Measurements from ENCODE around the gene CEBPZ. TPM values are rescaled to one million over a fixed set of nuclear protein-coding genes. Genes with fewer than 3 reads are reported as not detected.
A peak's percentile ranks its signal among the peaks of the same experiment; 100 is the strongest.
"Not testable (repeated sequence)": the region's sequence is repeated elsewhere in the genome, so short reads cannot be mapped to it uniquely, and the experiment has no call there.

Gene CEBPZ
- total and polyA plus RNA-seq, 7 donors = 30.7 to 54.2 (median 41.8) TPM

GRCh38 chr2:37201208-37201607 lies 30.2 kb downstream of the CEBPZ start:
- TF ChIP-seq CTCF (IDR thresholded peaks at IDR 0.05) = no peak
- TF ChIP-seq EP300 (IDR thresholded peaks at IDR 0.05) = no peak
- TF ChIP-seq POLR2AphosphoS5 (IDR thresholded peaks at IDR 0.05) = no peak
- no peak for TF ChIP-seq POLR2A (IDR thresholded peaks at IDR 0.05)
- Histone ChIP-seq H3K27ac (no peak overlapping the region), H3K4me3 (no peak overlapping the region), H3K9me3 (no peaks in the 10 kb centered on the region), H3K27me3 (no peaks in the 10 kb centered on the region), H3K4me1 (peaks cover 0 to 15% (median 12%) of the 10 kb centered on the region in 4 donors), H3K36me3 (peaks cover 17 to 64% (median 27%) of the 10 kb centered on the region in 4 donors)
- DNase-seq = no peak
- intact Hi-C loops (cut with DNase I) = no loop called here
- WGBS, 2 donors = 78 to 90% methylated on average over 1 of the region's 1 CpG

GRCh38 chr2:37198681-37199065 lies 32.7 kb downstream of the CEBPZ start:
- 94% methylated on average over 8 of the region's 8 CpGs for WGBS, 2 donors

GRCh38 chr2:37196320-37197195 lies 34.8 kb downstream of the CEBPZ start, which contains the start of gene CEBPZOS:
CEBPZOS (plus strand) TSS chr2:37196496; CDS start chr2:37199705, 3,209 bp downstream.
- Histone ChIP-seq H3K4me1 (peaks cover 0 to 15% (median 12%) of the 10 kb centered on the region in 4 donors), H3K4me3 (peak within 1 kb of the TSS; percentile 81 to 91 (median 84)), H3K9me3 (no peaks in the 10 kb centered on the region), H3K36me3 (peaks cover 0 to 19% (median 1%) of the 10 kb centered on the region in 4 donors), H3K27ac (peak within 1 kb of the TSS; percentile 89 to 94 (median 91)), H3K27me3 (no peaks in the 10 kb centered on the region)
- intact Hi-C loops (cut with DNase I) = loop anchor here (2.0 to 5.0 kb wide), 2 partner anchors 34 to 39 kb away; partner anchors contain the start of genes CEBPZ, EIF2AK2 and NDUFAF7
- 0 to 1% methylated on average over 72 of the region's 72 CpGs for WGBS, 2 donors
- DNase-seq = peak; percentile 90
- TF ChIP-seq EP300 (IDR thresholded peaks at IDR 0.05) (no peak), POLR2AphosphoS5 (IDR thresholded peaks at IDR 0.05) (peak; percentile 92 to 95 (median 94)), POLR2A (IDR thresholded peaks at IDR 0.05) (peak; percentile 64 to 77)

More at GRCh38 chr2:37198681-37199065, 32.7 kb downstream of the CEBPZ start:
- no peaks in the 10 kb centered on the region for H3K9me3 ChIP-seq
- no peak overlapping the region for H3K27ac ChIP-seq
- no peak for DNase-seq
- H3K4me1 ChIP-seq = peaks cover 0 to 15% (median 12%) of the 10 kb centered on the region in 4 donors
- H3K36me3 ChIP-seq = peaks cover 2 to 40% (median 13%) of the 10 kb centered on the region in 4 donors
- H3K27me3 ChIP-seq = no peaks in the 10 kb centered on the region
- intact Hi-C loops (cut with DNase I) = loop anchor here (5.0 kb wide), 1 partner anchor 41 kb away; the partner anchor contains the start of gene EIF2AK2
- H3K4me3 ChIP-seq = no peak overlapping the region
- TF ChIP-seq CTCF (IDR thresholded peaks at IDR 0.05) = no peak
- no peak for TF ChIP-seq POLR2A (IDR thresholded peaks at IDR 0.05)
- TF ChIP-seq POLR2AphosphoS5 (IDR thresholded peaks at IDR 0.05) = no peak
- TF ChIP-seq EP300 (IDR thresholded peaks at IDR 0.05) = no peak

GRCh38 chr2:37195862-37196319 lies 35.5 kb downstream of the CEBPZ start:
- H3K4me3 ChIP-seq = peak overlapping the region; percentile 81 to 91 (median 84)
- peak overlapping the region; percentile 89 to 94 (median 91) for H3K27ac ChIP-seq
- 76 to 82% methylated on average over 20 of the region's 20 CpGs for WGBS, 2 donors

GRCh38 chr2:37192551-37192950 lies 38.8 kb downstream of the CEBPZ start:
- no peak overlapping the region for H3K4me3 ChIP-seq
- WGBS, 2 donors = 93 to 97% methylated on average over 1 of the region's 1 CpG
- no peak overlapping the region for H3K27ac ChIP-seq
- DNase-seq = no peak
- H3K4me1 ChIP-seq = peaks cover 0 to 9% (median 6%) of the 10 kb centered on the region in 4 donors
- H3K9me3 ChIP-seq = no peaks in the 10 kb centered on the region
- TF ChIP-seq CTCF (IDR thresholded peaks at IDR 0.05) (no peak), POLR2A (IDR thresholded peaks at IDR 0.05) (no peak), POLR2AphosphoS5 (IDR thresholded peaks at IDR 0.05) (no peak), EP300 (IDR thresholded peaks at IDR 0.05) (no peak)
- H3K27me3 ChIP-seq = no peaks in the 10 kb centered on the region
- intact Hi-C loops (cut with DNase I) = no loop called here
- H3K36me3 ChIP-seq = no peaks in the 10 kb centered on the region

More at GRCh38 chr2:37195862-37196319, 35.5 kb downstream of the CEBPZ start:
- DNase-seq, H3K27me3 ChIP-seq, H3K9me3 ChIP-seq: not testable (repeated sequence)
- Histone ChIP-seq H3K36me3 (peaks cover 0 to 12% (median 0%) of the 10 kb centered on the region in 4 donors), H3K4me1 (peaks cover 0 to 15% (median 12%) of the 10 kb centered on the region in 4 donors)
- intact Hi-C loops (cut with DNase I) = loop anchor here (2.0 to 5.0 kb wide), 2 partner anchors 35 to 39 kb away; partner anchors contain the start of genes CEBPZ, EIF2AK2 and NDUFAF7

Data from sigmoid colon (tissue), 7 donors.